HL-60/S4 (cell line): ENCODE results near the gene BIN2.
"Not testable (repeated sequence)": the region's sequence is repeated elsewhere in the genome, so short reads cannot be mapped to it uniquely, and the experiment has no call there.

Source experiments
- in situ Hi-C: fragments of 300-500 bp; cut with MboI; formaldehyde crosslinking; loops from 2 replicates; pipeline ENCODE4 v1.14.3; 2022; ENCODE audit warnings: low sequenced_read_pairs

The BIN2 gene

GRCh38 chr12:51318846-51319599 lies 5.0 kb downstream of the BIN2 start:
- in situ Hi-C loops, result no loop called here

DNA sequence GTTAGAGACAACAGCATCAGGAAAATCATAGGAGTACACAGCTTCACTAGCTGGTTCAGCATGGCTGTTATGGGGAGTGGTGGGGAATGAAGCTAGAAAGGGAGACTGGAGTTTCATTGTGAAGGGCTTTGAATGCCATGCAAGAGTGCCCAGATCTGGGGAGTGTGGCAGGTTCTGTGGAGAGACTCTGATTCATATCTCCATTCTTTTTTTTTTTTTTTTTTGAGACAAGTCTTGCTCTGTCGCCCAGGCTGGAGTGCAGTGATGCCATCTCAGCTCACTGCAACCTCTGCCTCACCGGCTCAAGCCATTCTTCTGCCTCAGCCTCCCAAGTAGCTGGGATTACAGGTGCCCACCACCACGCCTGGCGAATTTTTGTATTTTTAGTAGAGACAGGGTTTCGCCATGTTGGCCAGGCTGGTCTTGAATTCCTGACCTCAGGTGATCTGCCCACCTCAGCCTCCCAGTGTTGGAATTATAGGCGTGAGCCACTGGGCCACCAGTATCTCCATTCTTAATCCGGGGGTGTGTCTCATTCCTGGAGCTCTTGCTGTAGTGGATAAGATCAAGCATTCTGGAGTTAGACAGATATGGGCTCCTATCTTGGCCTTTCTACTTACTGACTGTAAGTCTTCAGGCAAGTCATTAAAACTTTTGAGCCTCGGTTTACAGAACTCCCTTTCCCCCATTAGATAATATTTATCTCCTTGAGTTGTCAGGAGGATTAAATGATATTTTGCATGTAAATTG lies 5.7 kb downstream of the BIN2 start:
- in situ Hi-C loops, result not testable (repeated sequence)

GRCh38 chr12:51311389-51311788 lies 12.6 kb downstream of the BIN2 start:
- in situ Hi-C loops, result no loop called here

GRCh38 chr12:51307655-51308593 lies 16.1 kb downstream of the BIN2 start:
- in situ Hi-C loops, result no loop called here

DNA sequence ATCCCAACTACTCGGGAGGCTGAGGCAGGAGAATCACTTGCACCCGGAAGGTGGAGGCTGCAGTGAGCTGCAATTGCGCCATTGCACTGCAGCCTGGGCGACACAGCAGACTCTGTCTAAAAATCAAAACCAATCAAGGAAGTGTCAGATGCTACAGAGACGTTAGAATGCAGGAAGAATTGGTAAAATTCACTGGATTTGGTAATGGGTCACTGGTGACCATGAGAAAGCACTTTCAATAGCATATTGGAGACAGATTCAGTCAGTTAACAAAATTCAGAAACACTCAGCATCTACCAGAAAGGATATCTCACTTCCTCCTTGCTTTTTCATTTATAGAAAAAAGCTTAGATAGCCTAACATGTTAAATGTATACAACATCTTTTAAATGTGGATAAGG lies 17.5 kb downstream of the BIN2 start:
- in situ Hi-C loops, result no loop called here

GRCh38 chr12:51300768-51301167 lies 23.2 kb downstream of the BIN2 start:
- in situ Hi-C loops, result not testable (repeated sequence)

DNA sequence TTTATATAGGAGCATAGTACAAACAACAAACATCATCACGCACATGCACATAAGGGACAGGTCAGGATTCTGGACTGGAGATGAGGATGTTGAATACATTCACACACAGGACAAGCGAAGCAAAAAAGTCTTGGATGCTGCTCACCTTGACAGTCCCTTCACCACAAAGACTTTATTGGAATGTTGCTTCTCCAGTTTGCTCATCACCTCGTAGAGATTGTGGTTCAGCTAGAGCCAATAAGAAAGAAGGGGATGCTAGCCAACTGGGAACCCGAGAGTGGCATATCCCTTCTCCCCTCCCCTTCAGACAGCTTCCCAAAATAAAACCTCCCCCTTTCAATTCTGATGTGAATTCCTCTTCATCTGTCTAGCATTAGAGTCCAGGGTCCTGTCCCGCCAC lies 28.3 kb downstream of the BIN2 start:
- in situ Hi-C loops, result no loop called here

DNA sequence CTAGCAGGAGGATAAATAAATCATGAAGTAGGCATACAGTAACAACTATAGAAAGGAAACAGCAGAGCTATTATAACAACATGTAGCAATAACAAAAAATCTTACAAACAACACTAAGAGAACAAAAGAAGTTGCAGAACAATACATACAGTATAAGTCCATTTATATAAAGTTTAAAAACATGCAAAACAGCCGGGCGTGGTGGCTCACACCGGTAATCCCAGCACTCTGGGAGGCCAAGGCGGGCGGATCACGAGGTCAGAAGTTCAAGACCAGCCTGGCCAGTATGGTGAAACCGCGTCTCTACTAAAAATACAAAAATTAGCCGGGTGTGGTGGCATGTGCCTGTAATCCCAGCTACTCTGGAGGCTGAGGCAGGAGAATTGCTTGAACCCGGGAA lies 29.9 kb downstream of the BIN2 start:
- in situ Hi-C loops, result not testable (repeated sequence)

- in situ Hi-C loops, result no loop called here
Observed at GRCh38 chr12:51293696-51294095, 30.3 kb downstream of the BIN2 start.

GRCh38 chr12:51291603-51292513 lies 32.1 kb downstream of the BIN2 start:
- in situ Hi-C loops, result not testable (repeated sequence)

DNA sequence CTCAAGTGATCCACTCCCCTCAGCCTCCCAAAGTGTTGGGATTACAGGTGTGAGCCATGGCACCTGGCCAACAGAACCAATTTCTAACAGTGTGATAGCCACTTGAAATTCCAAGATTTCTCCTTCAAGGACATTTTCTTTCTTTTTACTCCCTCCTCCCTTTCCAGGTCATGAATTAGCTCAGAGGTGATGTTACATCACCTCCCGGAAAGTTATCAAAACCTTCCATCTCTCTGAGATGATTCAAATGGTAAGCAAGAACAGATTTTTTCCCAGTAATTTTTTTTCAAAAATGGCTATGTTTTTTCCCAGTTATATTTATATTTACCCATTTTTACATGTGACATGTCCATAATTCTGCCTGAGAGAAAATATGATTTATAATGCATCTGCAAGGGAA lies 38.1 kb downstream of the BIN2 start:
- in situ Hi-C loops, result no loop called here

DNA sequence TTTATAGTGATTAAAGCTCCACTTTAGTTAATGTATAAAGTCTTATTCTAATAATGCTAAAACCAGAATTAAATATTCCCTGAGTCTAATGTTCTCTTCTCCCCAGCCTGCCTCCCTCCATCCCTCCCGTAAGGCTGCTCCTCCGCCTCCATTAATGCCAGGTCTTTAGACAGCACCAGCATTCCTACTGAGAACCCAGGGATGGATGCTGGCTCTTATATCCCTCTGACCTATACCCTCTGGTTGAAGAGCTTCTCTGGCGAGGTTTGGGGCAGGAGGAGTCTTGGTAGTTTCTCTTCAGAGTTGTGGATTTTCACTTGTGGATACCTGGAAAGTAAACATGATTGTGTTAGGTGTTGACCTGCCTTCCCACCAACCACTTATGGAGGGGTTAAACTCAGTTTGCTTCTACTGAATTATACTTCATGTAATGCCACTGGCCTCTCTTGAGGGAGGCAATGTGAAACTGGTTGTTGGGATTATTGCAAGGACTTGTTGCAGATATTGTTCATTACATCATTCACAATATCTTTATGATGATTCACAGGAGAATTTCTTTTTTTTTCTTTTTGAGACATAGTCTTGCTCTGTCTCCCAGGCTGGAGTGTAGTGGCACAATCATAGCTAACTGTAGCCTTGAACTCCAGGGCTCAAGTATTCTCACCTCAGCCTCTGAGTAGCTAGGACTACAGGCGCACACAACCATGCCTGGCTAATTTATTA lies 42.6 kb downstream of the BIN2 start:
- in situ Hi-C loops, result no loop called here

- in situ Hi-C loops, result no loop called here
Observed at GRCh38 chr12:51275088-51275487, 48.9 kb downstream of the BIN2 start.

GRCh38 chr12:51272810-51273209 lies 51.2 kb downstream of the BIN2 start:
- in situ Hi-C loops, result not testable (repeated sequence)

DNA sequence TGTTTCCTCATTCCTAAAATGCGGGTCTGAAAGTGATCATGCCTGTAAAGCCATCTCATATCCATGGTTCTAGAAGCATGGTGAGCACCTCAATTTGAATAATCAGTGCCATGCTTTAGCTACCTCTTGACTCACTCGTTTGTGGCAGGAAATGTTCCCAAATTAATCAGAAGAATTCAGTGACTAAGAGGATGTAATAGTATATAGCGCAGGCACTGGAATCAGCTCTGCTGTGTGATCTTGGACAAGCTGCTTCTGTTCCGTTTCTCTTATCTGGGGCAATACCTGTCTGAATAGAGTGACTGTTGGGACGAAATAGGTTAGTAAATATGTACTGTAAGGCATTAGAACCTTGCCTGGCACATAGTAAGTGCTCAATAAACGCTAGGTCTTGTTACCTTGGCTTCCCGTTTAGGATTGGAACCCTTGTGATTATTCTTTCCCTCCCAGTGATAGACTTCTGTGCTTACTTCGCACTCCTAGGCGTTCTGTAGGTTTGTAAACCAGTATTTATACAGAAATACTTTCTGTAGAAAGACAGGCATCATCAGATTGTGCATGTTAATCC lies 52.9 kb downstream of the BIN2 start:
- in situ Hi-C loops, result no loop called here

DNA sequence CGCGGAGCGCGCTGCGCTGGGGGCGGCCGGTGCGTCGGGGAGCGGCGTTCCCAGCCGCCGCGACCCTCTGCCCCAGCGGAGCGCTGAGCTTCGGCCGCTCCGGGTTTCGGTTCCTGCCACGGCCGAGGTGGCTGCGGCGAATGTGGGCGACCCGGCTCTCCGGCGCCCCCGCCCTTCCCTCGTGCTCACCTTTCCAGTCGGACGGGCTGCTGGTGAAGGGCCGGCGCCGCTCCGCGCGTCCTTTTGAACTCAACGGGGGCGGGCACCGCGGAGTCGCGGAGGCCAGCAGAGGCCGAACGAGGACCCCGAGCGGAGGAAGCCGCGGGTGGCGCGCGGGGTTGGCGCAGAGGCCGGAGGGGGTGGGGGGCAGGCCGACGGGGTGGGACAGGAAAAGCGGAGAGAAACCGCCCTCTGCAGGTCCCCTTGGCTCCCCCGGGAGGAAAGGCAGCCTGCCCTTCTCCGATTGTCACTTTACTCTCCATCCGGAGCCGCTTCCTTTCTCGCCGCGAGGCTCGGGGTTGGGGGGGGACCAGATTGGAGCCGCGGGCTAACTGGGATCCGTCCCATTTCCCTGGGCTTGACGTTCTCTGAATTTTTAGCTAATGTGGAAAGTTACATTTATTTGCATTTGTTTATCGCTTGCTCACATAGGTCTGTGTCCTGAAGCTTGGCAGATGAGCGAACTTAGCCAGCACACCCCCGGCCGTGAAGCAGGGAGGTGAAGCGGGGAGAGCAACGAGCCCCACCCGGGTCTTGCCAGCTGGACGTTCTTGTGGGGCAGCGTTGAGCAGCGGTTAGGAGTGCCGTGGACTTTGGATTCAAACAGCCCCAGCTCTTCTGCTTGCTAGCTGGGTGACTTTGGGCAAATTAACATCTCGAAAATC lies 53.7 kb downstream of the BIN2 start, which contains the start of gene SMAGP:
SMAGP (minus strand) TSS at position 349 of the 884 bp plus-strand sequence. CDS start 1,137 bp downstream, outside the sequence.
- in situ Hi-C loops, result no loop called here

- in situ Hi-C loops, result loop anchor here (10.0 kb wide), 1 partner anchor 75 kb away; the partner anchor contains the start of gene CELA1
Observed at GRCh38 chr12:51269174-51270066, 54.6 kb downstream of the BIN2 start.
